ENCODE measurements around the gene HEXD.
"Not testable (repeated sequence)": the region's sequence is repeated elsewhere in the genome, so short reads cannot be mapped to it uniquely, and the experiment has no call there.

HEXD gene

DNA sequence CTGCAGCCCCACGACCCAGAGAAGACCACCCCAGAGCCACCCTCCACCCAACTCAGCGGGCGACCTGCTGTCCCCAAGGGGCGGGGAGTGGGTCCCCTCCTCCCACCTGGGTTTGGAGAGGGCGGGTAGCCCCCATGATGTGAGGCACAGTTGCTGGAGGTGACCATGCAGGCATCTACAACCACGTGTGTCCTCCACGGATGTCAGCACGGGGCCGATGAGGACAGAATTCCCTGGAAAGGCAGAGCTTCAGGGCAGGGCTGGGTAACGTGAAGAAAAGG lies 39.5 kb upstream of the HEXD start:
- no peak overlapping the region for H3K4me3 ChIP-seq (ENCODE audit: low read length)
- no peak for TF ChIP-seq CTCF (conservative IDR thresholded peaks at IDR 0.05; ENCODE audit: low read length)
- DNase-seq (ENCODE audit: low read depth) = no peak

DNA sequence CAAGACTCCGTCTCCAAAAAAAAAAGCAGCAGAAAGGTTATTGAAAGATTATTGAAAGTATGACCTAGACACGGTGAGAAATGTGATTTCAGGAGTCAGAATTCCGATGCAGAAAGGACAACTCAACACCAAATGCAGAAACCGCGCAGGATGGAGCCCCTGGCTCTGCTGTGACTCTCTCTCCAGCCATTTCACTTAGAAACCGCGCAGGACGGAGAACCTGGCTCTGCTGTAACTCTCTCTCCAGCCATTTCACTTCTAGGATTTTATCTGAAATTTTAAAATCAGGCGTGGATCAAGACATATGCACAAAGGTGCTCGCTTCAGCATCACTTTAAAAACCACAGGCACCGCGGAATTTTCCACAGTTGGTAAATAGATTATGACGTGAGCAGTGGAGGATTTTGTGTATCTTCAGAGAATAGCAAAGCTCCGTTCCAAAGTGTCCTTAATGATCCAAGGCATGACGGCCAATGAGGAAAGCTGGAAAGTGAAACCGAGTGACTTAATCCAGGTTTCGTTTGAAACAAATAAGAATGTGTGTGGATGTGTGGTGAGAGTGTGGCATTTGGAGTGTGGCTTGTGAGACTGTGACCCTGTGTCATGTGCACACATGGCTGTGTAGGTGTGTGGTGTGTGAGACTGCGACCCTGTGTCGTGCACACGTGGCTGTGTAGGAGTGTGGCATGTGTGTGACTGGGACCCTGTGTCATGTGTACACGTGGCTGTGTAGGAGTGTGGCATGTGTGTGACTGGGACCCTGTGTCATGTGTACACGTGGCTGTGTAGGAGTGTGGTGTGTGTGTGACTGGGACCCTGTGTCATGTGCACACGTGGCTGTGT lies 37.1 kb upstream of the HEXD start:
- no peak for TF ChIP-seq CTCF (conservative IDR thresholded peaks at IDR 0.05; ENCODE audit: low read length)
- peak overlapping the region; percentile 29 for H3K4me3 ChIP-seq (ENCODE audit: low read length)
- DNase-seq (ENCODE audit: low read depth) = peak; percentile 56

DNA sequence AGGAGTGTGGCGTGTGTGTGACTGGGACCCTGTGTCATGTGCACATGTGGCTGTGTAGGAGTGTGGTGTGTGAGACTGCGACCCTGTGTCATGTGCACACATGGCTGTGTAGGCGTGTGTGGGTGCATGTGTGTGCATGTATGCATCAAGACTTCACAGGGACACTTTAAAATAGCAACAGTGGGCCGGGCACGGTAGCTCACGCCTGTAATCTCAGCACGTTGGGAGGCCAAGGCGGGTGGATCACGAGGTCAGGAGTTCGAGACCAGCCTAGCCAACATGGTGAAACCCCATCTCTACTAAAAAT lies 36.5 kb upstream of the HEXD start:
- not testable (repeated sequence) for DNase-seq (ENCODE audit: low read depth); H3K4me3 ChIP-seq (ENCODE audit: low read length)

GRCh38 chr17:82382220-82382932 lies 35.8 kb upstream of the HEXD start:
- H3K4me3 ChIP-seq (ENCODE audit: low read length); DNase-seq (ENCODE audit: low read depth): not testable (repeated sequence)

- no peak overlapping the region for H3K4me3 ChIP-seq (ENCODE audit: low read length)
- no peak for DNase-seq (ENCODE audit: low read depth)
- no peak for TF ChIP-seq CTCF (conservative IDR thresholded peaks at IDR 0.05; ENCODE audit: low read length)
These were observed 35.3 kb upstream of the HEXD start for GRCh38 chr17:82382933-82383255.

DNA sequence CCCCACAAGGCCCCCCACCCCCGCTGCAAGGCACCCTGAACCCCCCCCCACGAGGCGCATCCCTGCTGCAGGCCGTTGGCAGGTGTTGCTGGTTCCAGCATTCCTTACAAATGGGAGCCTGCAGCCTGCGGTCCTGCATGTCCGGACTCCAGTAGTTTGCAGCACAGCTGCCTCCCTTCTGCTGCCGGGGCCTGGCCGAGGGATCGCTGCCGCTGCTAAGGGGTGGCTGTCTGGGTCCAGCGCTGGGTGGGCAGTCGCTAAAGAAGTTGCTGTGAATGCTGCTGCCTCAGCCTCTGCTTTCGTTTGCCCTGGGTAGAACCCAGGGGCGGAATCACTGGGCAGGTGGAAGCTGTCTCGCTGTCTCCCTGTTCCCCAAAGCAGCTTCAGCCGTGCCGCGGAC lies 34.7 kb upstream of the HEXD start:
- TF ChIP-seq CTCF (conservative IDR thresholded peaks at IDR 0.05; ENCODE audit: low read length) = no peak
- no peak overlapping the region for H3K4me3 ChIP-seq (ENCODE audit: low read length)
- no peak for DNase-seq (ENCODE audit: low read depth)

GRCh38 chr17:82384051-82384729 lies 34.0 kb upstream of the HEXD start:
- no peak overlapping the region for H3K4me3 ChIP-seq (ENCODE audit: low read length)
- no peak for DNase-seq (ENCODE audit: low read depth)

More at GRCh38 chr17:82384051-82384729, 34.0 kb upstream of the HEXD start:
- TF ChIP-seq CTCF (conservative IDR thresholded peaks at IDR 0.05; ENCODE audit: low read length) = no peak

All from AG10803 (cell line).